SJSA1 (cell line): ENCODE measurements around the gene HIRIP3. TPM values are rescaled to one million over a fixed set of nuclear protein-coding genes. Genes with fewer than 3 reads are reported as not detected.

Experiments used
- DNase-seq, 2 experiments: peaks; one replicate each; pipeline ENCODE4 v3.0.0-alpha.2; 2015 to 2020; ENCODE audit warnings: low spot score in 2 of 2, low read depth in 1 of 2
- H3K27ac ChIP-seq: fragments of 250-450 bp; sonication (Bioruptor Pico); 2 replicates; pipeline ENCODE4 v1.5.1; 2020; ENCODE audit warnings: mild to moderate bottlenecking, moderate library complexity
- H3K27me3 ChIP-seq: fragments of 250-450 bp; sonication (Bioruptor Pico); replicated peaks from 2 replicates; pipeline ENCODE4 v1.5.1; 2020; ENCODE audit warnings: mild to moderate bottlenecking, moderate library complexity
- H3K36me3 ChIP-seq: fragments of 250-450 bp; sonication (Bioruptor Pico); 2 replicates; pipeline ENCODE4 v1.5.1; 2020; ENCODE audit warnings: mild to moderate bottlenecking
- H3K4me1 ChIP-seq: fragments of 250-450 bp; sonication (Bioruptor Pico); replicated peaks from 2 replicates; pipeline ENCODE4 v1.6.1; 2021; ENCODE audit warnings: mild to moderate bottlenecking
- H3K4me3 ChIP-seq: fragments of 250-450 bp; sonication (Bioruptor Pico); 2 replicates; pipeline ENCODE4 v1.5.1; 2020; ENCODE audit warnings: mild to moderate bottlenecking
- H3K9me3 ChIP-seq: fragments of 250-450 bp; sonication (Bioruptor Pico); replicated peaks from 2 replicates; pipeline ENCODE4 v1.5.1; 2020; ENCODE audit warnings: mild to moderate bottlenecking
- total RNA-seq: library from RNA; depleted of rRNA; stranded (reverse); fragments of >200 nt; shearing (Covaris generic); gene quantifications from 2 replicates; pipeline ENCODE4 v1.2.3, GENCODE V29; 2014

Gene HIRIP3
- total RNA-seq, 1 experiment from 2014 or later: 20.3 TPM

GRCh38 chr16:30009990-30010843 lies 14.8 kb upstream of the HIRIP3 start:
- Histone ChIP-seq H3K9me3 (no peaks in the 10 kb centered on the region), H3K36me3 (peaks cover 5% of the 10 kb centered on the region), H3K4me3 (no peak overlapping the region), H3K4me1 (no peaks in the 10 kb centered on the region), H3K27me3 (peaks cover 20% of the 10 kb centered on the region), H3K27ac (no peak overlapping the region)
- no peak for DNase-seq

- Histone ChIP-seq H3K4me1 (no peaks in the 10 kb centered on the region), H3K27me3 (peaks cover 20% of the 10 kb centered on the region), H3K4me3 (no peak overlapping the region), H3K9me3 (no peaks in the 10 kb centered on the region), H3K27ac (no peak overlapping the region), H3K36me3 (peaks cover 12% of the 10 kb centered on the region)
- DNase-seq: no peak
Measured at GRCh38 chr16:30009085-30009862, 13.9 kb upstream of the HIRIP3 start.

- H3K4me1 ChIP-seq: no peaks in the 10 kb centered on the region
- H3K27ac ChIP-seq: no peak overlapping the region
- no peak for DNase-seq
- H3K36me3 ChIP-seq: peaks cover 18% of the 10 kb centered on the region
- no peak overlapping the region for H3K4me3 ChIP-seq
- H3K9me3 ChIP-seq: no peaks in the 10 kb centered on the region
- peaks cover 20% of the 10 kb centered on the region for H3K27me3 ChIP-seq
Measured at GRCh38 chr16:30007378-30007895, 12.0 kb upstream of the HIRIP3 start.

- no peak overlapping the region for H3K27ac ChIP-seq
- no peaks in the 10 kb centered on the region for H3K4me1 ChIP-seq
- no peaks in the 10 kb centered on the region for H3K9me3 ChIP-seq
- H3K27me3 ChIP-seq: peaks cover 16% of the 10 kb centered on the region
- DNase-seq: no peak
- peaks cover 20% of the 10 kb centered on the region for H3K36me3 ChIP-seq
- no peak overlapping the region for H3K4me3 ChIP-seq
Measured at GRCh38 chr16:30006659-30007377, 11.4 kb upstream of the HIRIP3 start.

GRCh38 chr16:30006095-30006473 lies 10.7 kb upstream of the HIRIP3 start:
- Histone ChIP-seq H3K27ac (no peak overlapping the region), H3K9me3 (no peaks in the 10 kb centered on the region), H3K4me1 (no peaks in the 10 kb centered on the region), H3K36me3 (peaks cover 25% of the 10 kb centered on the region), H3K4me3 (no peak overlapping the region), H3K27me3 (peaks cover 11% of the 10 kb centered on the region)
- DNase-seq: no peak

- Histone ChIP-seq H3K4me1 (no peaks in the 10 kb centered on the region), H3K27ac (no peak overlapping the region), H3K9me3 (no peaks in the 10 kb centered on the region), H3K27me3 (peaks cover 7% of the 10 kb centered on the region), H3K36me3 (peaks cover 31% of the 10 kb centered on the region), H3K4me3 (no peak overlapping the region)
- peak in 1 of 2 experiments; percentile 42 for DNase-seq
Measured at GRCh38 chr16:30005341-30006094, 10.1 kb upstream of the HIRIP3 start.

- H3K27ac ChIP-seq: no peak overlapping the region
- peaks cover 36% of the 10 kb centered on the region for H3K36me3 ChIP-seq
- no peaks in the 10 kb centered on the region for H3K4me1 ChIP-seq
- peaks cover under 1% of the 10 kb centered on the region for H3K27me3 ChIP-seq
- no peaks in the 10 kb centered on the region for H3K9me3 ChIP-seq
- DNase-seq: no peak
- H3K4me3 ChIP-seq: no peak overlapping the region
Measured at GRCh38 chr16:30004811-30005242, 9.4 kb upstream of the HIRIP3 start.

- peaks cover 40% of the 10 kb centered on the region for H3K36me3 ChIP-seq
- no peak overlapping the region for H3K4me3 ChIP-seq
- no peaks in the 10 kb centered on the region for H3K4me1 ChIP-seq
- no peaks in the 10 kb centered on the region; the same call in 1 of the 2 replicates for H3K27me3 ChIP-seq
- H3K27ac ChIP-seq: no peak overlapping the region
- no peak for DNase-seq
- H3K9me3 ChIP-seq: no peaks in the 10 kb centered on the region
Measured at GRCh38 chr16:30004424-30004776, 9.0 kb upstream of the HIRIP3 start.

GRCh38 chr16:30003670-30004423 lies 8.4 kb upstream of the HIRIP3 start:
- H3K27ac ChIP-seq: no peak overlapping the region
- H3K4me3 ChIP-seq: no peak overlapping the region
- no peaks in the 10 kb centered on the region for H3K4me1 ChIP-seq
- no peaks in the 10 kb centered on the region; the same call in 1 of the 2 replicates for H3K27me3 ChIP-seq
- H3K36me3 ChIP-seq: peaks cover 42% of the 10 kb centered on the region
- DNase-seq: no peak
- H3K9me3 ChIP-seq: no peaks in the 10 kb centered on the region

- DNase-seq: no peak
- Histone ChIP-seq H3K4me3 (no peak overlapping the region), H3K36me3 (peaks cover 48% of the 10 kb centered on the region), H3K4me1 (no peaks in the 10 kb centered on the region), H3K9me3 (no peaks in the 10 kb centered on the region), H3K27me3 (no peaks in the 10 kb centered on the region), H3K27ac (no peak overlapping the region)
Measured at GRCh38 chr16:30002614-30003346, 7.4 kb upstream of the HIRIP3 start.

- H3K36me3 ChIP-seq: peaks cover 61% of the 10 kb centered on the region
- no peaks in the 10 kb centered on the region for H3K27me3 ChIP-seq
- no peak overlapping the region for H3K4me3 ChIP-seq
- H3K9me3 ChIP-seq: no peaks in the 10 kb centered on the region
- DNase-seq: no peak
- H3K27ac ChIP-seq: no peak overlapping the region
- H3K4me1 ChIP-seq: peaks cover 5% of the 10 kb centered on the region
Measured at GRCh38 chr16:30000735-30001631, 5.6 kb upstream of the HIRIP3 start.
